ENCODE data around the gene RPA4.
"Not testable (repeated sequence)": the region's sequence is repeated elsewhere in the genome, so short reads cannot be mapped to it uniquely, and the experiment has no call there.

The RPA4 gene

GRCh38 chrX:96883608-96884007 lies at the start of gene RPA4:
Gene RPA4 (plus strand): TSS chrX:96883908. CDS start chrX:96884311, 403 bp downstream.
- no peak for DNase-seq

GRCh38 chrX:96834137-96834536 lies 49.6 kb upstream of the RPA4 start:
- no peak for DNase-seq

- DNase-seq: no peak
These were observed 47.9 kb upstream of the RPA4 start for GRCh38 chrX:96835660-96836289.

- DNase-seq: no peak
These were observed 45.9 kb upstream of the RPA4 start for GRCh38 chrX:96837808-96838207.

GRCh38 chrX:96838537-96838936 lies 45.2 kb upstream of the RPA4 start:
- DNase-seq: no peak

GRCh38 chrX:96841325-96841724 lies 42.4 kb upstream of the RPA4 start:
- DNase-seq: no peak

- not testable (repeated sequence) for DNase-seq
These were observed 41.8 kb upstream of the RPA4 start for GRCh38 chrX:96841866-96842265.

GRCh38 chrX:96843566-96843965 lies 40.1 kb upstream of the RPA4 start:
- DNase-seq: no peak

- no peak for DNase-seq
These were observed 36.9 kb upstream of the RPA4 start for GRCh38 chrX:96846841-96847240.

GRCh38 chrX:96859422-96859821 lies 24.3 kb upstream of the RPA4 start:
- not testable (repeated sequence) for DNase-seq

GRCh38 chrX:96861218-96861617 lies 22.5 kb upstream of the RPA4 start:
- DNase-seq: no peak

GRCh38 chrX:96861661-96862060 lies 22.0 kb upstream of the RPA4 start:
- DNase-seq: no peak

- no peak for DNase-seq
These were observed 319 bp downstream of the RPA4 start for GRCh38 chrX:96884027-96884426.

GRCh38 chrX:96889726-96890125 lies 6.0 kb downstream of the RPA4 start:
- DNase-seq: no peak

GRCh38 chrX:96906741-96907140 lies 23.0 kb downstream of the RPA4 start:
- DNase-seq: no peak

GRCh38 chrX:96907516-96908272 lies 24.0 kb downstream of the RPA4 start:
- no peak for DNase-seq

- DNase-seq: no peak
These were observed 25.6 kb downstream of the RPA4 start for GRCh38 chrX:96909291-96909690.

- DNase-seq: no peak
These were observed 35.2 kb downstream of the RPA4 start for GRCh38 chrX:96918864-96919263.

GRCh38 chrX:96919672-96920071 lies 36.0 kb downstream of the RPA4 start:
- DNase-seq: no peak

- no peak for DNase-seq
These were observed 40.9 kb downstream of the RPA4 start for GRCh38 chrX:96924581-96924980.

GRCh38 chrX:96929036-96929435 lies 45.3 kb downstream of the RPA4 start:
- no peak for DNase-seq
